ENCODE measurements around the gene TPST1. TPM values are rescaled to one million over a fixed set of nuclear protein-coding genes. Genes with fewer than 3 reads are reported as not detected.
"Not testable (repeated sequence)": the region's sequence is repeated elsewhere in the genome, so short reads cannot be mapped to it uniquely, and the experiment has no call there.

The TPST1 gene
- total RNA-seq, 1 donor from 2014 or later: 63.3 TPM

DNA sequence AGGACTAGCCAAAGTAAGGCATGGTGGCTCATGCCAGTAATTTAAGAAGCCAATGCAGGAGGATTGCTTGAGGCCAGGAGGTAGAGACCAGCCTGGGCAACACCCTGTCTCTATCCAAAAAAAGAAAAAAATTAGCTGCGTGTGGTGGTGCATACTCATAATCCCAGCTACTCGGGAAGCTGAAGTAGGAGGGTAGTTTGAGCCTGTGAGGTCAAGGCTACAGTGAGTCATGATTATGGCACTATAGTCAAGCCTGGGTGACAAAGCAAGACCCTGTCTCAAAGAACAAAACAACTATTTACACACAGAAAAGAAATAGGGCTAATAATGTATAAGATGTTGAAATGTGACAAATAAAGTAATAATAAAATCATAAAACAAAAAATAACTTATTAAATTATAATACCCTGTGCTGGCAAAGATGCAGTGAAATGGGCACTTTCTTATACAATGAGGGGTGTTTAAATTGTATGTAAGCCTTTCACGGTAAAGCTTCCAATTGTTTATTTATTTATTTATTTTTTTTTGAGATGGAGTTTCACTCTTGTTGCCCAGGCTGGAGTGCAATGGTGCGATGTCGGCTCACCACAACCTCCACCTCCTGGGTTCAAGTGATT lies 175.2 kb downstream of the TPST1 start:
- DNase-seq: no peak

- DNase-seq: not testable (repeated sequence)
Measured at GRCh38 chr7:66382182-66382923, 177.2 kb downstream of the TPST1 start.

DNA sequence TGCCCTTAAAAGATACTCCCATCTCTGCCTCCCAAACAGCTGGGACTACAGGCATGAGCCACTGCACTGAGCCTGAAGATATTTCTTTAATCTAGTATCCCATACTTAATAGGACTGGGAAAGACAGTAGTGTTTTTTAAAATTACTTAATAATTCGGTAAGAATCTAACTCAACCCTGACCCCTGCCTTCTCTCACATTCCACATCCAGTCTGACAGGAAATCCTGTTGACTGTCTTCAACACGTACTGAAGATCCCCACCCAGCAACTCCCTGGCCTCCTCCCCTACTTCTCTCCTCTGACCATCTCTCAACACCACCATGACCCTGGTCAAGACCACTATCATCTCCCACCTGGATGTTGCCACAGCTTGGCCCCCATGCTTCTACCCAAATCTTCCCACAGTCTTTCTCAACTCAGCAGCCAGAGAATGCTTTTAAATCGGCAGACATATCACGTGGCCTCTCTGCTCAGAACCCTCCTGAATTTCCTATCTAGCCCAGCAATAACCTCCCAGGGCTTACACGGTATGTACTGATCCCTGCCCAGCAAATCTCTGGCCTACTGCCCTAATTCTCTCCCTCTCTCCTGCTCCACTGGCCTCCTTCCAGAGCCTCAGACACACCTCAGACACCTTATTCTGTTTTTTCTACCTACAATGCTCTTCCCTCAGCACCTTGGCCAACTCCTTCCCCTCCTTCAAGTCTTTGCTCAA lies 180.2 kb downstream of the TPST1 start:
- not testable (repeated sequence) for DNase-seq

DNA sequence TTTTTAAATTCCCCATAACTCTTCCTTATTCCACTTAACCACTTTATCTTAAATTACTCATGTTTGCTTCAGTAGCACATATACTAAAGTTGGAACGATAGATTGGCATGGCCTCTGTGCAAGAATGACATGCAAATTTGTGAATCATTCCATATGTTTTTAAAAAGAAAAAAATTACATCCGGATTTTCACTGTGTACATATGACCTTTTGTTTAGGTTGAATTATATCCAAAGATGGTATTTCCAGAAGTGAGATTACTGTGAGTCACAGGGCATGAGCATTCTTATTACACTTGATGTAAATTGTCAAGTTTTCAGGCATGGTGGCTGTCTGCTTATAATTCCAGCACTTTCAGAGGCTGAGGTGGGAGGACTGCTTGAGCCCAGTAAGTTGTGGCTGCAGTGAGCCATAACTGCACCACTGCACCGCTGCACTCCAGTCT lies 190.0 kb downstream of the TPST1 start:
- DNase-seq: not testable (repeated sequence)

GRCh38 chr7:66396052-66396451 lies 190.9 kb downstream of the TPST1 start:
- not testable (repeated sequence) for DNase-seq

GRCh38 chr7:66398841-66399240 lies 193.7 kb downstream of the TPST1 start:
- not testable (repeated sequence) for DNase-seq

- DNase-seq: no peak
Measured at GRCh38 chr7:66399566-66399965, 194.4 kb downstream of the TPST1 start.

DNA sequence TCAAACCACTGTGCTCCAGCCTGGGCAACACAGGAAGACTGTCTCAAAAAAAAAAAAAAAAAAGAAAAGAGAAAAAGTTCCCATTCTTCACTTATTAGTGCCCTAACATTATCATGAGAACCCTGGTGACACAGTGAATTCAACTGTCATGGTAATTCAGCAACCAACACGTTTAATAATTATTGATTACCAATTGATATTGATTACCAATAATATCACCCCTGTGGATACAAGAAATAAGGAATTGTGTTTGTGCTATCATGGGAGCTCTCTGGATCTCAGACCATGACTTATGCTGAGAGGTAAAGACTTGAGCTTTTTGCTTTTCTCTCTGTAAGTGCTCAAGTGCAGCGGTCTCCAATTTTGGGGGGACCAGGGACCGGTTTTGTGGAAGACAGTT lies 195.3 kb downstream of the TPST1 start:
- DNase-seq: no peak

- DNase-seq: not testable (repeated sequence)
Measured at GRCh38 chr7:66401126-66401525, 196.0 kb downstream of the TPST1 start.

GRCh38 chr7:66401932-66402331 lies 196.8 kb downstream of the TPST1 start:
- DNase-seq: not testable (repeated sequence)

GRCh38 chr7:66403564-66403963 lies 198.4 kb downstream of the TPST1 start:
- DNase-seq: no peak

- DNase-seq: no peak
Measured at GRCh38 chr7:66409493-66409892, 204.4 kb downstream of the TPST1 start.

Small RNA genes lying within 50 kb of the gene (small RNA-seq; reads per million reads assigned to genes)
- gene RNU6-313P (ENCODE audit: low replicate concordance): not detected

Other genes with a start within 250 kb of the TPST1 start
- gene GUSB, start 223.1 kb upstream of the TPST1 start, total RNA-seq: 25.2 TPM
- gene ASL, start 129.5 kb upstream of the TPST1 start, total RNA-seq: 8.0 TPM
- 28.2 TPM for gene CRCP, start 90.5 kb upstream of the TPST1 start, total RNA-seq

Data from skin of body (tissue), 3 donors.